ACC112 (cell line): ENCODE measurements around the gene POLN.

Experiments used
- H2AFZ ChIP-seq: fragments of 200-600 bp; sonication (generic); one replicate; pipeline ENCODE4 v1.6.0; 2017; ENCODE audit warnings: antibody characterized with exemption, low read length; ENCODE audit not compliant: unreplicated experiment
- H3K27ac ChIP-seq: fragments of 200-600 bp; sonication (generic); 2 replicates; pipeline ENCODE4 v1.5.1; 2014; ENCODE audit warnings: low read depth, mild to moderate bottlenecking, antibody characterized with exemption, low read length, moderate library complexity
- H3K27me3 ChIP-seq: fragments of 200-600 bp; sonication (generic); 2 replicates; pipeline ENCODE4 v1.6.1; 2014; ENCODE audit warnings: mild to moderate bottlenecking, antibody characterized with exemption, low read length, moderate library complexity, mixed read lengths; ENCODE audit not compliant: insufficient read depth
- H3K36me3 ChIP-seq: fragments of 200-600 bp; sonication (generic); 2 replicates; pipeline ENCODE4 v1.6.1; 2016; ENCODE audit warnings: mild to moderate bottlenecking, antibody characterized with exemption, low read length, moderate library complexity, mixed read lengths; ENCODE audit not compliant: insufficient read depth
- H3K4me1 ChIP-seq: fragments of 200-600 bp; sonication (generic); one replicate; pipeline ENCODE4 v1.6.1; 2016; ENCODE audit warnings: low read length, mixed read lengths; ENCODE audit not compliant: insufficient read depth, unreplicated experiment, control insufficient read depth
- H3K4me3 ChIP-seq: fragments of 200-600 bp; sonication (generic); 2 replicates; pipeline ENCODE4 v1.5.1; 2014; ENCODE audit warnings: mild to moderate bottlenecking, low read depth, low read length
- H3K79me2 ChIP-seq: fragments of 200-600 bp; sonication (generic); one replicate; pipeline ENCODE4 v1.6.0; 2016; ENCODE audit warnings: low read length; ENCODE audit not compliant: control insufficient read depth, unreplicated experiment, insufficient read depth

Gene POLN

GRCh38 chr4:2255501-2256155, 13.7 kb upstream of the POLN start:
- H3K36me3 ChIP-seq: 0 out of 2 replicates have a peak, but pooled peaks cover 7% of the 10 kb centered on the region
- H3K79me2 ChIP-seq: peaks cover 28% of the 10 kb centered on the region
- H3K4me1 ChIP-seq: peaks cover 35% of the 10 kb centered on the region
- no peak overlapping the region for H2AFZ ChIP-seq
- H3K27me3 ChIP-seq: no peaks in the 10 kb centered on the region
- H3K27ac ChIP-seq: no peak overlapping the region
- no peak overlapping the region for H3K4me3 ChIP-seq

- H2AFZ ChIP-seq: no peak overlapping the region
- H3K36me3 ChIP-seq: 0 out of 2 replicates have a peak, but pooled peaks cover 7% of the 10 kb centered on the region
- no peaks in the 10 kb centered on the region for H3K27me3 ChIP-seq
- H3K27ac ChIP-seq: no peak overlapping the region
- no peak overlapping the region for H3K4me3 ChIP-seq
- H3K4me1 ChIP-seq: peaks cover 28% of the 10 kb centered on the region
- peaks cover 21% of the 10 kb centered on the region for H3K79me2 ChIP-seq
Measured at GRCh38 chr4:2254665-2255500, 13.0 kb upstream of the POLN start.

GRCh38 chr4:2253160-2254084, 11.5 kb upstream of the POLN start:
- H3K27ac ChIP-seq: no peak overlapping the region
- no peak overlapping the region for H2AFZ ChIP-seq

GRCh38 chr4:2252530-2253091, 10.7 kb upstream of the POLN start:
- Histone ChIP-seq H3K79me2 (peaks cover 11% of the 10 kb centered on the region), H3K4me1 (peaks cover 17% of the 10 kb centered on the region), H3K27ac (no peak overlapping the region), H3K4me3 (no peak overlapping the region), H3K27me3 (no peaks in the 10 kb centered on the region), H3K36me3 (0 out of 2 replicates have a peak, but pooled peaks cover 7% of the 10 kb centered on the region), H2AFZ (no peak overlapping the region)

More at GRCh38 chr4:2253160-2254084, 11.5 kb upstream of the POLN start:
- peaks cover 11% of the 10 kb centered on the region for H3K79me2 ChIP-seq
- H3K27me3 ChIP-seq: no peaks in the 10 kb centered on the region
- H3K4me1 ChIP-seq: peaks cover 21% of the 10 kb centered on the region
- H3K36me3 ChIP-seq: 0 out of 2 replicates have a peak, but pooled peaks cover 7% of the 10 kb centered on the region
- H3K4me3 ChIP-seq: no peak overlapping the region

GRCh38 chr4:2251795-2252529, 10.0 kb upstream of the POLN start:
- H3K4me1 ChIP-seq: peaks cover 12% of the 10 kb centered on the region
- H3K27me3 ChIP-seq: no peaks in the 10 kb centered on the region
- no peak overlapping the region for H3K27ac ChIP-seq
- peaks cover 11% of the 10 kb centered on the region for H3K79me2 ChIP-seq
- H3K4me3 ChIP-seq: no peak overlapping the region
- no peak overlapping the region for H2AFZ ChIP-seq
- H3K36me3 ChIP-seq: 0 out of 2 replicates have a peak, but pooled peaks cover 7% of the 10 kb centered on the region

- Histone ChIP-seq H2AFZ (no peak overlapping the region), H3K4me3 (no peak overlapping the region), H3K79me2 (peaks cover 11% of the 10 kb centered on the region), H3K27ac (no peak overlapping the region), H3K27me3 (no peaks in the 10 kb centered on the region), H3K36me3 (0 out of 2 replicates have a peak, but pooled peaks cover 7% of the 10 kb centered on the region), H3K4me1 (peaks cover 5% of the 10 kb centered on the region)
Measured at GRCh38 chr4:2251073-2251794, 9.3 kb upstream of the POLN start.

- Histone ChIP-seq H3K79me2 (peaks cover 11% of the 10 kb centered on the region), H3K4me3 (no peak overlapping the region), H3K27ac (no peak overlapping the region), H3K27me3 (no peaks in the 10 kb centered on the region), H3K36me3 (0 out of 2 replicates have a peak, but pooled peaks cover 7% of the 10 kb centered on the region), H3K4me1 (no peaks in the 10 kb centered on the region), H2AFZ (no peak overlapping the region)
Measured at GRCh38 chr4:2250357-2251072, 8.6 kb upstream of the POLN start.

- H3K27ac ChIP-seq: no peak overlapping the region
- H3K4me1 ChIP-seq: no peaks in the 10 kb centered on the region
- H3K36me3 ChIP-seq: 0 out of 2 replicates have a peak, but pooled peaks cover 3% of the 10 kb centered on the region
- H3K27me3 ChIP-seq: no peaks in the 10 kb centered on the region
- no peak overlapping the region for H3K4me3 ChIP-seq
- no peak overlapping the region for H2AFZ ChIP-seq
- peaks cover 4% of the 10 kb centered on the region for H3K79me2 ChIP-seq
Measured at GRCh38 chr4:2249526-2250356, 7.8 kb upstream of the POLN start.
